ENCODE measurements around the gene ALDH9A1. TPM values are rescaled to one million over a fixed set of nuclear protein-coding genes. Genes with fewer than 3 reads are reported as not detected.

The ALDH9A1 gene
- total RNA-seq, 1 donor from 2014 or later = 68.2 TPM

DNA sequence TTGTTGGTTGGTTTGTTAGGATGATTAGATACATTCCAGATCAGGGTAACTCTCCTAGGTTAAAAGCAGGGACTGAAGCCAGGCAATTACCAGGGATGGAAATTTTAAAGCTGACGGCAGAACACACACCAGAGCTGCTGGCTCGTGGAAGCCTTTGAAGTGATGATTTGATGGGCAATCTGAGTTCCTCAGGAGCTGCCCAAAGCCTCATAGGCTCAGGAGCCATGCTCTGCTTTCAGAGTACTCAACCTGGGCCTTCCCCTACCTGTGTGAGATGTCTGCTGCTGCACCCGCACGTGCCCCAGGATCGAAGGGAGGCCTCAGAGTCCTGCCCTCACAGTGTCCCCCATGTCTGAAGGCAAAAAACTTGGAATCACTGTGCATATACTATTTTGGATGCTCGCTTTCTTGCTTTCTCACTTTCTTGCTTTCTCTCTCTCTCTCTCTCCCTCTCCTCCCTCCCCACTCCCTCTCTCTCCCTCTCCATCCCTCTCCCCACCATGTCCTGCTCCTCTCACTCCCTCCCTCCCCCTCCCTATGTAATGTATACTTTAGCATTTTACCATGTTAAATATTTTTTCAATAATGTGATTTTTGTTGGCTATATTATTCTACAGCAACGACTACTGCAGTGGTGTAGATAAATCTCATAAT, 49.3 kb downstream of the ALDH9A1 start:
- Mint-ChIP-seq H3K4me1 (ENCODE audit: low read depth, unreplicated experiment) (peaks cover 11% of the 10 kb centered on the region), H3K9me3 (ENCODE audit: unreplicated experiment) (no peaks in the 10 kb centered on the region), H3K27ac (ENCODE audit: unreplicated experiment) (no peak overlapping the region), H3K36me3 (ENCODE audit: low read depth, unreplicated experiment) (peaks cover 19% of the 10 kb centered on the region), H3K27me3 (ENCODE audit: low read depth, unreplicated experiment) (no peaks in the 10 kb centered on the region), H3K4me3 (ENCODE audit: unreplicated experiment) (no peak overlapping the region)
- no peak overlapping the region for H3K4me3 ChIP-seq (ENCODE audit: insufficient read depth, low read depth, low read length)
- no peak overlapping the region for H2AFZ ChIP-seq (ENCODE audit: low read depth, low read length)
- peaks cover 15% of the 10 kb centered on the region for H3K36me3 ChIP-seq (ENCODE audit: insufficient read depth, low read length)
- peaks cover 51% of the 10 kb centered on the region for H4K20me1 ChIP-seq (ENCODE audit: insufficient read depth, low read length)
- peaks cover 9% of the 10 kb centered on the region for H3K4me1 ChIP-seq (ENCODE audit: insufficient read depth, low read length)
- no peak for DNase-seq (ENCODE audit: low read depth)
- H3K79me2 ChIP-seq (ENCODE audit: insufficient read depth, low read length) = peaks cover 35% of the 10 kb centered on the region
- no peaks in the 10 kb centered on the region for H3K27me3 ChIP-seq (ENCODE audit: insufficient read depth, low read length)
- no peak overlapping the region for H3K27ac ChIP-seq (ENCODE audit: low read depth, low read length)
- H3K9ac ChIP-seq (ENCODE audit: low read length) = no peak overlapping the region
- FAIRE-seq = no peak
- TF ChIP-seq EZH2 (IDR thresholded peaks at IDR 0.05; ENCODE audit: insufficient read depth, low read length) = no peak
- TF ChIP-seq, protein P1, sequence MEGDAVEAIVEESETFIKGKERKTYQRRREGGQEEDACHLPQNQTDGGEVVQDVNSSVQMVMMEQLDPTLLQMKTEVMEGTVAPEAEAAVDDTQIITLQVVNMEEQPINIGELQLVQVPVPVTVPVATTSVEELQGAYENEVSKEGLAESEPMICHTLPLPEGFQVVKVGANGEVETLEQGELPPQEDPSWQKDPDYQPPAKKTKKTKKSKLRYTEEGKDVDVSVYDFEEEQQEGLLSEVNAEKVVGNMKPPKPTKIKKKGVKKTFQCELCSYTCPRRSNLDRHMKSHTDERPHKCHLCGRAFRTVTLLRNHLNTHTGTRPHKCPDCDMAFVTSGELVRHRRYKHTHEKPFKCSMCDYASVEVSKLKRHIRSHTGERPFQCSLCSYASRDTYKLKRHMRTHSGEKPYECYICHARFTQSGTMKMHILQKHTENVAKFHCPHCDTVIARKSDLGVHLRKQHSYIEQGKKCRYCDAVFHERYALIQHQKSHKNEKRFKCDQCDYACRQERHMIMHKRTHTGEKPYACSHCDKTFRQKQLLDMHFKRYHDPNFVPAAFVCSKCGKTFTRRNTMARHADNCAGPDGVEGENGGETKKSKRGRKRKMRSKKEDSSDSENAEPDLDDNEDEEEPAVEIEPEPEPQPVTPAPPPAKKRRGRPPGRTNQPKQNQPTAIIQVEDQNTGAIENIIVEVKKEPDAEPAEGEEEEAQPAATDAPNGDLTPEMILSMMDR (IDR thresholded peaks at IDR 0.05; ENCODE audit: insufficient read depth, low read depth, low read length) = no peak
- no peaks in the 10 kb centered on the region for H3K9me3 ChIP-seq (ENCODE audit: insufficient read depth, low read depth, low read length)
- H3K4me2 ChIP-seq (ENCODE audit: low read length) = no peak overlapping the region

DNA sequence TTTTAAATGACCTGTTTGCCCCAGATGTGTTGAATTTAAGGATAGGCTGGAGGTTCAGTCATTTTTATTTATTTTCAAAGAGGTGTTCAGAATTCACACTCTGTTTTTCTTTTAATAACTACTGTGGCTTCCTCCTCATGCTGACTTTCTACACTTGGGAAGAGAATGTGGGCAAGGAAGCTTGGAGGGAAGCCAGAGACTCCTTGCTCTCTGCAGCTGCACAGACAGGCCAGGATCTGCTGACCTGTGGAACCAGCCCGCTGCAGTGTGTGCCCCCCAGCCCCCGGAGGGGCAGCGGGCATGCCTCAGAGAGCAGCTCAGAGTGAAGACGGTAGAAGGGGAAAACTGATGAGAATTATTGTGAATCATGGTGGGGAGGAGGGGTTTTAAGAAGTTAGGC, 50.4 kb downstream of the ALDH9A1 start:
- Histone ChIP-seq H3K4me1 (ENCODE audit: insufficient read depth, low read length) (peaks cover 9% of the 10 kb centered on the region), H3K36me3 (ENCODE audit: insufficient read depth, low read length) (peaks cover 6% of the 10 kb centered on the region), H3K27ac (ENCODE audit: low read depth, low read length) (no peak overlapping the region), H3K4me2 (ENCODE audit: low read length) (no peak overlapping the region), H4K20me1 (ENCODE audit: insufficient read depth, low read length) (peaks cover 53% of the 10 kb centered on the region), H3K4me3 (ENCODE audit: insufficient read depth, low read depth, low read length) (no peak overlapping the region), H3K9ac (ENCODE audit: low read length) (no peak overlapping the region), H3K9me3 (ENCODE audit: insufficient read depth, low read depth, low read length) (no peaks in the 10 kb centered on the region), H3K27me3 (ENCODE audit: insufficient read depth, low read length) (no peaks in the 10 kb centered on the region), H3K79me2 (ENCODE audit: insufficient read depth, low read length) (peaks cover 42% of the 10 kb centered on the region), H2AFZ (ENCODE audit: low read depth, low read length) (no peak overlapping the region)
- H3K27me3 Mint-ChIP-seq (ENCODE audit: low read depth, unreplicated experiment) = no peaks in the 10 kb centered on the region
- DNase-seq (ENCODE audit: low read depth) (no peak), FAIRE-seq (no peak)
- no peak overlapping the region for H3K4me3 Mint-ChIP-seq (ENCODE audit: unreplicated experiment)
- TF ChIP-seq, protein P1 (IDR thresholded peaks at IDR 0.05; ENCODE audit: insufficient read depth, low read depth, low read length) = no peak
- no peak for TF ChIP-seq EZH2 (IDR thresholded peaks at IDR 0.05; ENCODE audit: insufficient read depth, low read length)
- no peak overlapping the region for H3K27ac Mint-ChIP-seq (ENCODE audit: unreplicated experiment)
- H3K4me1 Mint-ChIP-seq (ENCODE audit: low read depth, unreplicated experiment) = peaks cover 11% of the 10 kb centered on the region
- H3K9me3 Mint-ChIP-seq (ENCODE audit: unreplicated experiment) = no peaks in the 10 kb centered on the region
- peaks cover 10% of the 10 kb centered on the region for H3K36me3 Mint-ChIP-seq (ENCODE audit: low read depth, unreplicated experiment)

DNA sequence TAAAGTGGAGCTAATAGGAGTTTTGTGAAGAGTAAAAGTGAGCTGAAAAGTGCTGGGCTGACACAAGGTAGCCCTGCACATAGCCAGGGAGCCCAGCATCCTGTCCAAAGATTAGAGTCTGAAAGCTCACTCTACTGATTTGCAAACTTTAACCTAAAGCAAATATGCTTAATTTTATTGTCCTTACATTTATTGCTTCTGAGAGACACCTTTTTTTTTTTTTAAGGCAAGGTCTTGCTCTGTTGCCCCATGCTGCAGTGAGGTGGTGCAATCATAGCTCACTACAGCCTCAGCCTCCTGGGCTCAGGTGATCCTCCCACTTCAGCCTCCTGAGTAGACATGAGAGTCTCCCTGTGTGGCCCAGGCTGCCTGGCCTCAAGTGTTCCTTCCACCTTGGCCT, 50.8 kb downstream of the ALDH9A1 start:
- Histone ChIP-seq H3K79me2 (ENCODE audit: insufficient read depth, low read length) (peaks cover 46% of the 10 kb centered on the region), H3K36me3 (ENCODE audit: insufficient read depth, low read length) (peaks cover 6% of the 10 kb centered on the region), H2AFZ (ENCODE audit: low read depth, low read length) (no peak overlapping the region), H3K4me2 (ENCODE audit: low read length) (no peak overlapping the region), H3K9me3 (ENCODE audit: insufficient read depth, low read depth, low read length) (no peaks in the 10 kb centered on the region), H3K27me3 (ENCODE audit: insufficient read depth, low read length) (no peaks in the 10 kb centered on the region), H3K9ac (ENCODE audit: low read length) (no peak overlapping the region), H3K4me1 (ENCODE audit: insufficient read depth, low read length) (peaks cover 9% of the 10 kb centered on the region), H3K4me3 (ENCODE audit: insufficient read depth, low read depth, low read length) (no peak overlapping the region), H3K27ac (ENCODE audit: low read depth, low read length) (no peak overlapping the region), H4K20me1 (ENCODE audit: insufficient read depth, low read length) (peaks cover 53% of the 10 kb centered on the region)
- Mint-ChIP-seq H3K4me3 (ENCODE audit: unreplicated experiment) (no peak overlapping the region), H3K27me3 (ENCODE audit: low read depth, unreplicated experiment) (no peaks in the 10 kb centered on the region), H3K9me3 (ENCODE audit: unreplicated experiment) (no peaks in the 10 kb centered on the region), H3K36me3 (ENCODE audit: low read depth, unreplicated experiment) (peaks cover 9% of the 10 kb centered on the region), H3K27ac (ENCODE audit: unreplicated experiment) (no peak overlapping the region), H3K4me1 (ENCODE audit: low read depth, unreplicated experiment) (peaks cover 11% of the 10 kb centered on the region)
- TF ChIP-seq, protein P1 (IDR thresholded peaks at IDR 0.05; ENCODE audit: insufficient read depth, low read depth, low read length) = no peak
- no peak for TF ChIP-seq EZH2 (IDR thresholded peaks at IDR 0.05; ENCODE audit: insufficient read depth, low read length)
- DNase-seq (ENCODE audit: low read depth) (no peak), FAIRE-seq (no peak)

Measured in astrocyte (in vitro differentiated cells and primary cell).